GM18951 (cell line): Measurements from ENCODE around the gene ANKRD37.

ENCODE experiments used
- POLR2A ChIP-seq: IDR thresholded peaks from 4 replicates; pipeline ENCODE4 v1.6.1; 2011; ENCODE audit warnings: mild to moderate bottlenecking; ENCODE audit not compliant: insufficient read length, insufficient read depth; ENCODE audit errors: extremely low read depth
- in situ Hi-C: fragments of 300-500 bp; cut with MboI; formaldehyde crosslinking; loops from one replicate; pipeline ENCODE4 v1.12.0; 2022; ENCODE audit warnings: low sequenced_read_pairs, mixed read lengths, inconsistent platforms; ENCODE audit not compliant: unreplicated experiment

Gene ANKRD37

DNA sequence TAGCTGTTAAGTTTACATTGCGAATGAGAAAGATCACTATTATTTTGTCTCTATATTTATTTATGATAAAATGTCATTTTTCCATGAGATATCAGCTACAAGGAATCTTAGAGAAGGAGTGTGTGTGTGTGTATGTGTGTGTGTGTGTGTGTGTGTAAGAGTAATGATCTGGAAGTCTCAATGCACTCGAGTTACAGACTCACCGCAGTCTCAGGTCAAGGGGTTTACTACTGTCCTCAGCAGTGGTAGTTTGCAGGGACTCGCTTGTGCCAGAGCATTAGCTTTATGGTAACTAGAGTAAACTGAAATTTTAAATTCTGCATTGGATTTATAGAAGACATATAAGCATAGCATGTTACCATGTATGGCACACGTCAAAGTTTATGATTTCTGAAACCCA, 31.8 kb upstream of the ANKRD37 start:
- TF ChIP-seq POLR2A: no peak
- in situ Hi-C loops: no loop called here

GRCh38 chr4:185369731-185370130, 26.9 kb upstream of the ANKRD37 start:
- in situ Hi-C loops: no loop called here
- TF ChIP-seq POLR2A: no peak

DNA sequence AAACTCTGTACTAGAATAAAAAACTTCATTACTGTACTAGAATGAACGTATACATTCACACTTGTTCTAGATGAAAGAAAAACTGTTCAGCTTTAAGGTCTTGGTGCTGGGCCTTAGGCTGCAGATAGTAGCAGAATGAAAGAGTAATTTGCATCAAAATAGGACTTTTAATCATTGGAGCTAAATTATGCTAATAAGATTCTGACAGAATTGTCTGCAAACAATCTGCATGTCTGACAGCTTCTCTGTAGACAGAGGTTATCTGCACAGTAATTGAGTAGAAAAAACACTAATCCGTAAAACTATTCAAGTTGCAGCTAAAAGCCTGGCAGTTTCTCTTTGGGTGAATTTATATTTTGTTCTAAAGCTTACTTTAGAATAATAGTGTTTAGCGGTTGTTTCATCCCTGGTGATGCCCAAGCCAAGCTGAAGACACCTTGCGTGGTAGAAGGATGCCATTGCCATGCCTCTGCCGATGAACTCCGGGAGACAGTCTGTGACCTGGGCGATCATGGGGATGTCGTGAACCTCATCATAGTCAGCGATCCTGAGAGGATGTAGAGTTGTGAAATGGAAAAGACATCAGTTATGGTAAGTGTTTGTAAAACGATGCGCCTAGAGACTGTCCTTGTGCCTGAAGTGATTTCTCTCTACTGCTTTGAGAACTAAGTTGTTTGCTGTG, 26.2 kb upstream of the ANKRD37 start:
- no peak for TF ChIP-seq POLR2A
- in situ Hi-C loops: no loop called here

DNA sequence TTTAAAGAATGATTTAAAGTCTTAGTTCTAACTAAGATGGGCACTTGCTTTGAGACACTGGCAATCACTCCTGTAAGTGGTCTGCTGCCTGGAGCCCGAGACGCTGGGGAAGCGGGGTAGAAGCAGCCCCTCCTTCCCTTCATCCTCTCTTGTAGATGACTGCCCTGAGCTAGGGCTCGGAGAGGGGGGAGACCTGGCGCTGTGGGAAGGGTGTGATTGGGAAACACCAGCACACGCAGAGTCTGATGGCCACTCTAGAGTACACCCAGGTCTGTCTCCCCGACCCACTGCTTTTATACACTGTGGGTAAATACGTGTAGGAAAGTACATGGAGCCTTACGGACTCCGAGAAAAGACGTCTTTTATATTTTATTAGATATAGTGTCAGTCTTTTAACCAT, 24.9 kb upstream of the ANKRD37 start:
- in situ Hi-C loops: no loop called here
- TF ChIP-seq POLR2A: no peak

- in situ Hi-C loops: no loop called here
- no peak for TF ChIP-seq POLR2A
Measured at GRCh38 chr4:185374027-185374426, 22.6 kb upstream of the ANKRD37 start.

- no peak for TF ChIP-seq POLR2A
- in situ Hi-C loops: no loop called here
Measured at GRCh38 chr4:185374573-185374972, 22.1 kb upstream of the ANKRD37 start.

- no peak for TF ChIP-seq POLR2A
- in situ Hi-C loops: no loop called here
Measured at GRCh38 chr4:185378264-185378663, 18.4 kb upstream of the ANKRD37 start.

GRCh38 chr4:185379326-185380295, 17.0 kb upstream of the ANKRD37 start:
- in situ Hi-C loops: no loop called here
- no peak for TF ChIP-seq POLR2A

- in situ Hi-C loops: no loop called here
- no peak for TF ChIP-seq POLR2A
Measured at GRCh38 chr4:185380320-185380719, 16.3 kb upstream of the ANKRD37 start.

GRCh38 chr4:185381288-185382196, 15.1 kb upstream of the ANKRD37 start:
- no peak for TF ChIP-seq POLR2A
- in situ Hi-C loops: no loop called here

DNA sequence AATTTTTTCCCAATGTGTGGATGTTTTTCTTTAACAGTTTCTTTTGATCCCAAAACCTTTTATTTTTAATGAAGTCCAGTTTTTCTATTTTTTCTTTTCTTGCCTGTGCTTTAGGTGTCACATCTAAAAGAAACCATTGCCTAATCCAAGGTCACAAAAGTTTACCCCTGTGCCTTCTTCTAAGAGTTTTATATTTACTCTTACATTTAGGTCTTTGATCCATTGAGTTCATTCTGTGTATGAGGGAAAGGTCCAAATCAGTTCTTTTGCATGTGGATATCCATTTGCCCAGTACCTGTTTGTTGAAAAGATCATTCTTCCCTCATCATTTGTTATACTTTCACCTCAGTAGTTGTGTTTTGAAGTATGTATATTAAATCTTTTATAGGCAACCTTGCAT, 13.9 kb upstream of the ANKRD37 start:
- in situ Hi-C loops: no loop called here
- no peak for TF ChIP-seq POLR2A

DNA sequence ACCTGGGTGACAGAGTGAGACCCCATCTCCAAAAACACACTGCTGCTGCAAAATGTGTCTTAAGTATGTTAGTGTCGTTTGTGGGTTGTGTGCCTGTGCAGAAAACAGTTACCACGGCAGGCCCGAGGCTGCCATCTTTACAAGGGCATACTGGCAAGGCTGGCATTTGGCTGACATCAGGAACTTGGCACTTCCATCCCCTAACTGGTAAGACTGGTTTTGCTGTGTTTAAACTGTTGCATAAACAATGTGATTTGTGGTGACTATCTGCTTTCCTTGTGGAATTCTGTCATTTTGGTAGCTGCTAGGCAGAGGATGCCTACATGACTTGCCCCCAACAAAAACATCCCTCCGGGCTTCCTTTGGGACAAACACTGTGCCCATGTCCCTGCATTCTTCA, 13.2 kb upstream of the ANKRD37 start:
- in situ Hi-C loops: no loop called here

GRCh38 chr4:185384061-185384460, 12.6 kb upstream of the ANKRD37 start:
- in situ Hi-C loops: no loop called here
- no peak for TF ChIP-seq POLR2A

More for the DNA sequence above, 13.2 kb upstream of the ANKRD37 start:
- TF ChIP-seq POLR2A: no peak
